ENCODE measurements around the gene DYRK2.

DYRK2 gene

DNA sequence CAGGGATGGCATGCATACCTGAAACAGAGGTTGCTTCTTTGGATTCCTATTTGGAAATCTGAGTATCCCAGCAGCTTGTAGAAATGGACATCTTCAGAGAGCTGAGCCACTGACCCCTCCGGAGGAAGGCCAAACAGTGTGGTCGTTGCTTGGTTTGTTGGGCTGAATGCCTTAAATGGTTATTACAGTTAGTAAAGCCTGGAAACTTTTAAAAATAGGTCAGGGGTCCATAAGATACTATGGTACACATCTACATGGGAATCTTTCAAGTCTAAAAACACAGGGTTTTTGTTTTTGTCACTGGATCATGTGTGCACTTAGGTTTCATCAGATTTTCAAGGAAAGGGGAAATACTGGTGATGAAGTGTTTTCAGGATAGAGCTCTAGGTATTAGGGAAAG lies 7.7 kb downstream of the DYRK2 start:
- TF ChIP-seq, protein P1, sequence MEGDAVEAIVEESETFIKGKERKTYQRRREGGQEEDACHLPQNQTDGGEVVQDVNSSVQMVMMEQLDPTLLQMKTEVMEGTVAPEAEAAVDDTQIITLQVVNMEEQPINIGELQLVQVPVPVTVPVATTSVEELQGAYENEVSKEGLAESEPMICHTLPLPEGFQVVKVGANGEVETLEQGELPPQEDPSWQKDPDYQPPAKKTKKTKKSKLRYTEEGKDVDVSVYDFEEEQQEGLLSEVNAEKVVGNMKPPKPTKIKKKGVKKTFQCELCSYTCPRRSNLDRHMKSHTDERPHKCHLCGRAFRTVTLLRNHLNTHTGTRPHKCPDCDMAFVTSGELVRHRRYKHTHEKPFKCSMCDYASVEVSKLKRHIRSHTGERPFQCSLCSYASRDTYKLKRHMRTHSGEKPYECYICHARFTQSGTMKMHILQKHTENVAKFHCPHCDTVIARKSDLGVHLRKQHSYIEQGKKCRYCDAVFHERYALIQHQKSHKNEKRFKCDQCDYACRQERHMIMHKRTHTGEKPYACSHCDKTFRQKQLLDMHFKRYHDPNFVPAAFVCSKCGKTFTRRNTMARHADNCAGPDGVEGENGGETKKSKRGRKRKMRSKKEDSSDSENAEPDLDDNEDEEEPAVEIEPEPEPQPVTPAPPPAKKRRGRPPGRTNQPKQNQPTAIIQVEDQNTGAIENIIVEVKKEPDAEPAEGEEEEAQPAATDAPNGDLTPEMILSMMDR (IDR thresholded peaks at IDR 0.05; ENCODE audit: low read depth, low read length, missing control alignments), result no peak
- no peak overlapping the region for H3K4me3 ChIP-seq (replicated peaks; ENCODE audit: low read depth, low read length)
- DNase-seq (ENCODE audit: extremely low read depth, low read depth), result no peak

DNA sequence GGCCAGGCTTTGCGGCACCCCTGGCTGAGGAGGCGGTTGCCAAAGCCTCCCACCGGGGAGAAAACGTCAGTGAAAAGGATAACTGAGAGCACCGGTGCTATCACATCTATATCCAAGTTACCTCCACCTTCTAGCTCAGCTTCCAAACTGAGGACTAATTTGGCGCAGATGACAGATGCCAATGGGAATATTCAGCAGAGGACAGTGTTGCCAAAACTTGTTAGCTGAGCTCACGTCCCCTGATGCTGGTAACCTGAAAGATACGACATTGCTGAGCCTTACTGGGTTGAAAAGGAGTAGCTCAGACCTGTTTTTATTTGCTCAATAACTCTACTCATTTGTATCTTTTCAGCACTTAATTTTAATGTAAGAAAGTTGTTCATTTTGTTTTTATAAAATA lies 9.9 kb downstream of the DYRK2 start:
- TF ChIP-seq, protein P1 (IDR thresholded peaks at IDR 0.05; ENCODE audit: low read depth, low read length, missing control alignments), result no peak
- no peak for DNase-seq (ENCODE audit: extremely low read depth, low read depth)
- no peak overlapping the region for H3K4me3 ChIP-seq (replicated peaks; ENCODE audit: low read depth, low read length)

DNA sequence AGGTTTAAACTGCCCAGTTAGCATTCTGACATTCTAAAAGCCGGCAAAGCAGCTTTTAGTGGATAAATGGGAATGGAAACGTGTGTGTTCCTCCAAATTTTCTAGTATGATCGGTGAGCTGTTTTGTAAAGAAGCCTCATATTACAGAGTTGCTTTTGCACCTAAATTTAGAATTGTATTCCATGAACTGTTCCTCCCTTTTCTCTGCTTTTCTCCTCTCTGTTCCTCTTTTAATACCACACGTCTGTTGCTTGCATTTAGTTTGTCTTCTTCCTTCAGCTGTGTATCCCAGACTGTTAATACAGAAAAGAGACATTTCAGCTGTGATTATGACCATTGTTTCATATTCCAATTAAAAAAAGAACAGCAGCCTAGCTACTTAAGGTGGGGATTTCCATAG lies 10.7 kb downstream of the DYRK2 start:
- no peak for DNase-seq (ENCODE audit: extremely low read depth, low read depth)
- H3K4me3 ChIP-seq (replicated peaks; ENCODE audit: low read depth, low read length), result no peak overlapping the region
- TF ChIP-seq, protein P1 (IDR thresholded peaks at IDR 0.05; ENCODE audit: low read depth, low read length, missing control alignments), result no peak

DNA sequence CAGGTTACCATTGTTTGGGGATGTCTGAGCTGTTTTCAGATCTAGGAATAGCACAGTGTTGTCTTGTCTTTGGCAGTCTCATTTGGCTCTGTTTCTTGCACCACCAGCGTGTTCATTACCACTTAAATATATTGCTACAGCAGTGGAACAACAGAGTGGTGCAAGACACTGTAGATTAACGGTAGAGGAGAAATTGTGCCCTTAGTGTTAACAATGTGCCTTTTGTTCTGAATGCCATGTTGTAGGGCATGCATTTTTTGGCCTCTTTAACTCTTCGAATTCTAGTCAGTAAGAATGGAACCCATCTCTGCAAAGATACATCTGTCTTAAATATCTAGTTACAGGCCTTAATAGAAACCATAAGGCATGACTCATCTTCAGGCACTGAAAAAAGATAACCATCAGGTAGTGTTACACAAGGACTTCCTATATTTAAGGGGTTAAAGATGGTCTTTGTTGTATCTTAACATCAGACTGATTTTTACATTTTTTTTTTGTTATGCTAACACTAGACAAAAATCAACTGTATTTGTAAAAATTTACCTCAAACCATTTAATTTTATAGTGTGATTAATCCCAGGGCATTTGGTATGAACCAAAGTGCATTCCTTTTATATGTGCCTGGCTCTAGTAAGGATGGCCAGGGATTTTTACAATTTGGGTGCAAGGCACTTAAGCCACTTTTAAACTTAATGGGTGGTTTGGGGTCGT lies 12.9 kb downstream of the DYRK2 start:
- TF ChIP-seq, protein P1 (IDR thresholded peaks at IDR 0.05; ENCODE audit: low read depth, low read length, missing control alignments), result no peak
- H3K4me3 ChIP-seq (replicated peaks; ENCODE audit: low read depth, low read length), result no peak overlapping the region
- DNase-seq (ENCODE audit: extremely low read depth, low read depth), result peak; percentile 90

DNA sequence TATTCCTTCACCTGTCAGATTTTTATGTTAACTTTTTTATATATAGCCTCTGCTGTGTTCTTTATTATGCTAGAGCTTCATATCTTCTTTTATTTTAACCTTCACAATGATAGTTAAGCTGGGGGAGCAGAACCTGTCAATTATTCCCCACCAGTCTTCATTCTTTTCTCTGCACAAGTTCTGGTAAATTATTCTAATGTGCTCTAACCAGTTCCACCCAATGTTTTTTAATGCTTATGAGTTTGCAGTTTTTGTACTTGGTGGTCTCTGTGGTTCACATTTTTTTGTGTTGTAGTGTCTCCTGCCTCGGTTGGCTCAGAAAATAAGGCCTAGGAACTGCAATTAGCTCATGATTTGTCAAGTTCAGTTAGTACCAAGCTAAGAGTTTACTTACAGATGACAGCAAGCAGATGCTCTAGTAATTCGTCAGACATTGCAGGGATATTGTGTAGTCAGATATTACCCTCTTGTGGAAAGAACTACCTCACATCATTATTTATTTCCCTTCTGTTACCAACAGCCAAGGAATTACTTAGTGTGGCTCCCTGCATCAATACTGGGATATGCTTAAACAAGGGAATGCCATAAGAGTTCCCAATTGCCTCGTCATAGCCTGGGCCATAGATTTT lies 14.5 kb downstream of the DYRK2 start:
- TF ChIP-seq, protein P1 (IDR thresholded peaks at IDR 0.05; ENCODE audit: low read depth, low read length, missing control alignments), result no peak
- no peak for DNase-seq (ENCODE audit: extremely low read depth, low read depth)
- H3K4me3 ChIP-seq (replicated peaks; ENCODE audit: low read depth, low read length), result no peak overlapping the region

DNA sequence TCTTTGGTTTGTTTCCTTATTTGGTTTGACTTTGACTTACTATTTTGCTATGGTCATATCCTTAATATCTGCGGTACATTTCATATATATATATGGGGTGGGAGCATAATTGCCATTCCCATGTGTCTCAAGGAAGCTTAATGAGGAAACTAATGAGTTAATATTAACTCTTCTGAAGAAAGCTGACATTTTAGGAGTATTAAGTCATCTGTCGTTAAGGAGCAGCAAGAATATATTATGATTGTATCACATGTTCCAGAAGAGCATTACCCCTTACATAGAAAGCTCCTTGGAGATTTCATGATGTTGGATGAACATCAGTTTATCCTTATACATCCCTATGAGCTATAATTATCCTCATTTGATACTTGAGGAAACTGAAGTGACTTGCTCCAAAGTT lies 15.6 kb downstream of the DYRK2 start:
- no peak for DNase-seq (ENCODE audit: extremely low read depth, low read depth)
- TF ChIP-seq, protein P1 (IDR thresholded peaks at IDR 0.05; ENCODE audit: low read depth, low read length, missing control alignments), result no peak

More for the DNA sequence above, 15.6 kb downstream of the DYRK2 start:
- H3K4me3 ChIP-seq (replicated peaks; ENCODE audit: low read depth, low read length), result no peak overlapping the region

All from HFF-Myc (cell line).